ENCODE results near the gene TRIP10.
"Not testable (repeated sequence)": the region's sequence is repeated elsewhere in the genome, so short reads cannot be mapped to it uniquely, and the experiment has no call there.

Gene TRIP10

GRCh38 chr19:6743714-6744380, 4.4 kb downstream of the TRIP10 start:
- DNase-seq (ENCODE audit: low spot score): no peak

- DNase-seq (ENCODE audit: low spot score): peak; percentile 85
Measured at GRCh38 chr19:6744381-6745301, 5.2 kb downstream of the TRIP10 start.

GRCh38 chr19:6745965-6746364, 6.5 kb downstream of the TRIP10 start:
- DNase-seq (ENCODE audit: low spot score): no peak

- not testable (repeated sequence) for DNase-seq (ENCODE audit: low spot score)
Measured at GRCh38 chr19:6748543-6748942, 9.1 kb downstream of the TRIP10 start.

GRCh38 chr19:6750062-6750461, 10.6 kb downstream of the TRIP10 start:
- no peak for DNase-seq (ENCODE audit: low spot score)

GRCh38 chr19:6751189-6751588, 11.7 kb downstream of the TRIP10 start:
- DNase-seq (ENCODE audit: low spot score): no peak

- no peak for DNase-seq (ENCODE audit: low spot score)
Measured at GRCh38 chr19:6752256-6753177, 13.0 kb downstream of the TRIP10 start.

- no peak for DNase-seq (ENCODE audit: low spot score)
Measured at GRCh38 chr19:6753178-6754031, 13.9 kb downstream of the TRIP10 start.

- DNase-seq (ENCODE audit: low spot score): no peak
Measured at GRCh38 chr19:6754136-6754535, 14.7 kb downstream of the TRIP10 start.

GRCh38 chr19:6754653-6755463, 15.4 kb downstream of the TRIP10 start:
- DNase-seq (ENCODE audit: low spot score): no peak

- DNase-seq (ENCODE audit: low spot score): no peak
Measured at GRCh38 chr19:6760606-6761005, 21.1 kb downstream of the TRIP10 start.

- no peak for DNase-seq (ENCODE audit: low spot score)
Measured at GRCh38 chr19:6761053-6761676, 21.7 kb downstream of the TRIP10 start.

- DNase-seq (ENCODE audit: low spot score): not testable (repeated sequence)
Measured at GRCh38 chr19:6762253-6762797, 22.8 kb downstream of the TRIP10 start.

- no peak for DNase-seq (ENCODE audit: low spot score)
Measured at GRCh38 chr19:6765738-6766356, 26.4 kb downstream of the TRIP10 start.

- DNase-seq (ENCODE audit: low spot score): no peak
Measured at GRCh38 chr19:6766357-6767080, 27.0 kb downstream of the TRIP10 start.

- no peak for DNase-seq (ENCODE audit: low spot score)
Measured at GRCh38 chr19:6767081-6767356, 27.5 kb downstream of the TRIP10 start.

GRCh38 chr19:6767357-6768235, 28.1 kb downstream of the TRIP10 start, which contains the start of gene SH2D3A:
Gene SH2D3A, minus strand, starts transcription at chr19:6767435. Its CDS starts 3,687 bp downstream, at chr19:6763748.
- DNase-seq (ENCODE audit: low spot score): no peak
